Esophagus squamous epithelium (tissue), 4 donors: ENCODE measurements around the gene ZNF385B.

Source experiments
- POLR2A ChIP-seq, 4 donors: fragments of 450-650 bp; IDR thresholded peaks; one replicate each; pipeline ENCODE4 v1.6.1; 2017; ENCODE audit warnings: antibody characterized with exemption in 4 of 4, mild to moderate bottlenecking in 4 of 4, moderate library complexity in 3 of 4
- TF ChIP-seq, protein P1 (sequence below), 6 experiments: fragments of 450-650 bp in 4 of 6; fragments of 200-600 bp in 2 of 6; sonication (generic) in 2 of 6; IDR thresholded peaks; one replicate each; pipeline ENCODE4 v1.5.1; 2016 to 2019; ENCODE audit warnings: antibody characterized with exemption in 6 of 6, mild to moderate bottlenecking in 4 of 6, moderate library complexity in 4 of 6

- TF ChIP-seq, protein P1, sequence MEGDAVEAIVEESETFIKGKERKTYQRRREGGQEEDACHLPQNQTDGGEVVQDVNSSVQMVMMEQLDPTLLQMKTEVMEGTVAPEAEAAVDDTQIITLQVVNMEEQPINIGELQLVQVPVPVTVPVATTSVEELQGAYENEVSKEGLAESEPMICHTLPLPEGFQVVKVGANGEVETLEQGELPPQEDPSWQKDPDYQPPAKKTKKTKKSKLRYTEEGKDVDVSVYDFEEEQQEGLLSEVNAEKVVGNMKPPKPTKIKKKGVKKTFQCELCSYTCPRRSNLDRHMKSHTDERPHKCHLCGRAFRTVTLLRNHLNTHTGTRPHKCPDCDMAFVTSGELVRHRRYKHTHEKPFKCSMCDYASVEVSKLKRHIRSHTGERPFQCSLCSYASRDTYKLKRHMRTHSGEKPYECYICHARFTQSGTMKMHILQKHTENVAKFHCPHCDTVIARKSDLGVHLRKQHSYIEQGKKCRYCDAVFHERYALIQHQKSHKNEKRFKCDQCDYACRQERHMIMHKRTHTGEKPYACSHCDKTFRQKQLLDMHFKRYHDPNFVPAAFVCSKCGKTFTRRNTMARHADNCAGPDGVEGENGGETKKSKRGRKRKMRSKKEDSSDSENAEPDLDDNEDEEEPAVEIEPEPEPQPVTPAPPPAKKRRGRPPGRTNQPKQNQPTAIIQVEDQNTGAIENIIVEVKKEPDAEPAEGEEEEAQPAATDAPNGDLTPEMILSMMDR (IDR thresholded peaks at IDR 0.05), result no peak
- TF ChIP-seq POLR2A (IDR thresholded peaks at IDR 0.05), result no peak
These were observed 32.2 kb upstream of the ZNF385B start for GRCh38 chr2:179893616-179894015.
